Activated CD4-positive, alpha-beta T cell treated with anti-CD3 and anti-CD28 coated beads for 24 hours (primary cell): ENCODE measurements around the gene CFLAR.
"Not testable (repeated sequence)": the region's sequence is repeated elsewhere in the genome, so short reads cannot be mapped to it uniquely, and the experiment has no call there.

Experiments used
- DNase-seq, 2 donors: peaks; one replicate each; pipeline ENCODE4 v3.0.0-alpha.2; 2020; ENCODE audit warnings: low read depth in 2 of 2

Gene CFLAR

GRCh38 chr2:201182650-201183364, 66.8 kb downstream of the CFLAR start, which contains the start of gene CASP10:
Gene CASP10 (plus strand): TSS chr2:201183141. CDS start chr2:201185778, 2,637 bp downstream.
- DNase-seq: no peak

- no peak for DNase-seq
Observed at GRCh38 chr2:201183365-201183727, 67.4 kb downstream of the CFLAR start.

- DNase-seq: not testable (repeated sequence)
Observed at GRCh38 chr2:201183835-201184234, 67.9 kb downstream of the CFLAR start.

DNA sequence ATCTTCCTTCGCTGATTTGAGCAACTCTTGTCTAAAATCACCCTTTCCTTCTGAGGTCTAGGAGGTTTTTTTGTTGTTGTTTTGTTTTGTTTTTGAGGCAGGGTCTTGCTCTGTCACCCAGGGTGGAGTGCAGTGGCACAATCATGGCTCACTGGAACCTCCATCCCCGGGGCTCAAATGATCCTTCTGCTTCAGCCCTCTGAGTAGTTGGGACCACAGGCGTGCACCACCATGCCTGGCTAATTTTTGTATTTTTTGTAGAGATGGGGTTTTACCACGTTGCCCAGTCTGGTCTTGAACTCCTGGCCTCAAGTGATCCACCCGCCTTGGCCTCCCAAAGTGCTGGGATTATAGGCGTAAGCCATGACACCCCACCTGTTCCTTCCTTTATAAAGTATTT, 68.3 kb downstream of the CFLAR start:
- not testable (repeated sequence) for DNase-seq

DNA sequence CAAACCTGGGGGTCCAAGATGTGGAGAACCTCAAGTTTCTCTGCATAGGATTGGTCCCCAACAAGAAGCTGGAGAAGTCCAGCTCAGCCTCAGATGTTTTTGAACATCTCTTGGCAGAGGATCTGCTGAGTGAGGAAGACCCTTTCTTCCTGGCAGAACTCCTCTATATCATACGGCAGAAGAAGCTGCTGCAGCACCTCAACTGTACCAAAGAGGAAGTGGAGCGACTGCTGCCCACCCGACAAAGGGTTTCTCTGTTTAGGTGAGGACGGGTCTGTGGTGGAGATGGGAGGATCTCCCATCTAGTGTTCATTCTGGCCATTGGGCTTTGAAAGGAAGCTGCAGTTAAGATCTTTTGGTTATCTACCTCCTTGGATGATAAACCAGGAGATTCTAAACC, 69.9 kb downstream of the CFLAR start:
- no peak for DNase-seq

GRCh38 chr2:201186982-201187381, 71.0 kb downstream of the CFLAR start:
- no peak for DNase-seq

DNA sequence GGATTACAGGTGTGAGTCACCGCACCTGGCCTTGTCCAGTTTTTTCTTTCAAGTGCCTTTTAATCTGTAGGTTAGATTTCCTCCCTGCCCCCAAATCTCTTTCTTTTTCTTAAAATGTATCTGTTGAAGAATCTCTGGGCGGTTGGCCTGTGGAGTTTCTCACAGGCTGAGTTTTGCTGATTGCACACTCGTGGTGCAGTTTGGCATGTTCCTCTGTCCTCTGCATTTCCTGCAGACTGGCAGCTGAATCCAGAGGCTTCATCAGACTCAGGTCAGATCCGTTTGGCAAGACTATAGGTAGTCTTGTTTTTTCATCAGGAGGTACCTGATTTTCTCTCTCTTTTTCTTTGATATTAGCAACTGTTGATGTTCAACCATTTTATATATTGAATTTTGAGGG, 72.5 kb downstream of the CFLAR start:
- DNase-seq: no peak

DNA sequence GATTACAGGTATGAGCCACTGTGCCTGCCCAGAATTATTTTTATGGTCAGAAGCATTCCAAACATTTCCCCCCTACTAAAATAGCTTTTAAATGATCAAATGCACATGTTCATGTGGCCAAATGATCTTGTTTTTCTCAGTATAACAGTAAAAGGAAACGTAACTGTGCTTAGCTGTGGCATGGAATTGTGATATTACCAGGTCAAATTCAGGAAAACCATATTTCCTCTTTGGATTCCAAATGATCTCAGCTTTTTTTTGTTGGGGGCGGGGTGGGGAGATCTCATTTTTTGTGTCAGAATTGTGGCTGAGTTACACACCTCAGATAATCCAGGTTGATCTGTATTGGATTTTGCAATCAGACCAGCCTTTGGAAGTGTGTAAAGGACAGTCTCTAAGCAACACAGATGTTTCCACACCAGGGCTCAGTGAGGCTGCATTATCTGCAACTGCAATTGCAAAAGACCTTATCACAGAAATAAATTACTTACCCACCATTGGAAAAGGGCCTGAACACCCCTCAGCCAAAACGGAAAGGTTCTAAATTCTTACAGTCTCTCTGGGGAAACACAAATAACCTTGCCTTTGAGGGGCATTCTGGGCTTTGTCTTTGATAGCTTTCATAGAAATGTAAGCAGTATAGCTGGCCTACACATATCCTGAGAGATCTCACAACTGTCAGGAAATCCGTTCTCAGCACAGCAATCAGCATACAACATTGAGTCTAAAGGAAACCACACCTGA, 75.3 kb downstream of the CFLAR start:
- no peak for DNase-seq

DNA sequence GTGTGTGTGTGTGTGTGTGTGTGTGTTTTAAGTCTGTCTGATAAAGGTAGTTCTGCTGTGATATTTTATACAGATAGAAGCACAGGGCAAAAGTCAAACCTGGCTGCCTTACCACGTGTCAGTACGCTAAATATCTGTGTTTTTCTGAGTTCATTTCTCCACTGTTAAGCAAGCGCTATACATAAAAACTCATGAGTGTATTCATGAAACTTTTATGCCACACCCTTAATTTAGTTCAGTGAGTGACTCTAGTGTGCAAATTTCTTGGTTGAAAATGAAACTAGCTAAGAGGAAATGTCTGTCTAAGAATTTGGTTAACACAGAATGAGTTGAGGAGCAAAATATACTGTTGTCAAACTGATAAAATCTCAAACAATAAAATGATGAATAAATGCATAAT, 78.1 kb downstream of the CFLAR start:
- no peak for DNase-seq

- no peak for DNase-seq
Observed at GRCh38 chr2:201195331-201195730, 79.4 kb downstream of the CFLAR start.

DNA sequence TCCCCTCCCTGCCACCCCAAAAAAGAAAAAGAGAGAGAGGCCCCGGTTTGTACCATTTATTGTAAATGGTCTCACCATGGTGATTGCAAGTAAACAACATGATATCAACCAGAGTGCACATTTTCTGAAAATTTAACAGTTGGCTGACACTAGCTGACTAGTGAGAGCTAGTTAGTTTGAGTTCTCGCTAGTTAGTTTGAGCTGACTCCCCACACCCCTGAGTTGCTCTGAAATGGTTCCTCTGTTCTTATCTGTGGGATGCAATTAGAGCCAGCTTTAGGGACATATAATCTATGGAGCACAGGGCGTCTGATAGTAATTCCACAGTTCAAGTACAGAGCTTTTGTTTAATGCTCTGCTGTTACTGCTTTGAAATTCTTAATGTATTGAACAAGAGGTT, 80.0 kb downstream of the CFLAR start:
- DNase-seq: no peak

DNA sequence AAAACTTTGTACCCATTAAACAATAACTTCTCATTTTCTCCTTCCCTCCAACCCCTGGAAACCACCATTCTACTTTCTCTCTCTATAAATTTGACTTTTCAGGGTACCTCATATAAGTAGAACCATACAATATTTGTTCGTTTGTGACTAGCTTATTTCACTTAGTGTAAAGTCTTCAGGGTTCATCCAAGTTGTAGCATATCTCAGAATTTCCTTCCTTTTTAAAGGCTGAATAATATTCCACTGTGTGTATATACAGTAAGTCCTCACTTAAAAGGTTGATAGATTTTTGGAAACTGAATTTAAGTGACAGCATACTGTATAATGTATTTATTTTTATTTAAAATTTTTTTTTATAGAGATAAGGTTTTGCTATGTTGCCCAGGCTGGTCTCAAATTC, 80.8 kb downstream of the CFLAR start:
- DNase-seq: no peak

- DNase-seq: no peak
Observed at GRCh38 chr2:201197781-201198180, 81.8 kb downstream of the CFLAR start.

DNA sequence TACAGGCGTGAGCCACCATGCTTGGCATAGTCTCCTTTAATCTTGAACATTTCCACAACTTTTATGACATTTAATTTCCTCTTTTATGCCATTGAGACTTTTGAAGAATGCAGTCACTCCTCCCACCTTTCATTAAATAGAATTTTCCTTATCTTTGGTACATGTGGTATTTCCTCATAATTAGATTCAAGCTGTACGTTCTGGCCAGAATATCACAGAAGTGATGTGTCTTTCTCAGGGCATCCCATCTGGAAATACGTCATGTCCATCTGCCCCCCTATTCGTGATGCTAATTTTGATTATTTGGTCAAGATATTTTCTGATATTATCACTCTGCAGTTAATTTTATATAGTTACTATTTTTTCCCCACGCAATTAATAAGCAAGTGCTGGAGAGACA, 83.9 kb downstream of the CFLAR start:
- DNase-seq: no peak

DNA sequence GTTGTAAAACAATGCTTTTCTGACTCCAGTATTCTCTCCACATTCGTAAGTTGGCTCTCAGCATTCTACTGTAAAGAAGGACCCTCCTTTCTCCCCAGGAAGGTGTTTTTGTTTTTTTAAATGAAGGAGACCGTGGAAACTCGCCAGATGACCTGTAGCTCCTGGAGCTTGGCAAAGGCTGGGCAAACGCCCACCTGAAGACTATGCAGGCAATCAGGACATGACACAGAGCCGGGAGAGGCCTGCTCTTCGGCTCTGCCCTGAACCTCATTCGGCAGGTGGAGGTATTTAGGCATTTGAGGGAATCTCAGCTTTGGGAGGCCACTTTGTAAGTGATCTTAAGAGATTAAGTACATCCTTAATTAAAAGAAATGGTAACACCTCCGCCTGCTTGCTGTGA, 84.4 kb downstream of the CFLAR start:
- no peak for DNase-seq

DNA sequence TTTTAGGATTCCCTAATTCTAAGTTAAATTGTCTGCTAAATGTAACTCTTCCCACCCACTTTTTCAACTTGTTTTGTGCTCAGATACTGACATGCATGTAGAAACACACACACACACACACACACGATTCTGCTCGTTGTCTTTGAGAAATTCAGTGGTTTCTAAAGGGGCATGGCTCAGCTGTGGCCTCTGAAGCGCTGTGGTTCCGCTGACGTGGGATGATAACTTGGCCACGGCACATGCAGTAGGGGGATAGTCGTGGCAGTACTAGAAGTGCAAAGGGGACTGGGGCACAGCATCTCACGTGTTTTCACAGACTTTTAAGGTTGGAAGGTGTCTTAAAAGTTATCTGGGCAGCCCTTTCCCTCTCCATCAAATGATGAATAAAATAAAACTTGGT, 85.4 kb downstream of the CFLAR start:
- no peak for DNase-seq

GRCh38 chr2:201203916-201204654, 88.1 kb downstream of the CFLAR start:
- no peak for DNase-seq

GRCh38 chr2:201204655-201205514, 88.9 kb downstream of the CFLAR start:
- DNase-seq: no peak

DNA sequence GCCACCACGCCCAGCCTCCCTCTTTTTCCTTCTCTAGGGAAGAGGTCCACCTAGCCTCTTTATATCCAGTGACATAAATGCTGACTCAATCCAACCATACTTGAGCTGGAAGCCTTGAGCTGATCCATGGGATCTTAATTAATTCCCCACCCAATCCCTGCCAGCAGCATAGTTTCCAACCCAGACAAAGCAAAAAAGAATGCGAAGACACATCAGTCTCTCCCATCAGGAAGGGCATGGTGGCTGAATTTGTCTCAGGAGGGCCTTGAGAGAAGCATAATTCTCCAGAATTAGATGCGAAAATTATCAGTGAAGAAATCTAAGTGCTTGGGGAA, 89.5 kb downstream of the CFLAR start:
- DNase-seq: no peak

DNA sequence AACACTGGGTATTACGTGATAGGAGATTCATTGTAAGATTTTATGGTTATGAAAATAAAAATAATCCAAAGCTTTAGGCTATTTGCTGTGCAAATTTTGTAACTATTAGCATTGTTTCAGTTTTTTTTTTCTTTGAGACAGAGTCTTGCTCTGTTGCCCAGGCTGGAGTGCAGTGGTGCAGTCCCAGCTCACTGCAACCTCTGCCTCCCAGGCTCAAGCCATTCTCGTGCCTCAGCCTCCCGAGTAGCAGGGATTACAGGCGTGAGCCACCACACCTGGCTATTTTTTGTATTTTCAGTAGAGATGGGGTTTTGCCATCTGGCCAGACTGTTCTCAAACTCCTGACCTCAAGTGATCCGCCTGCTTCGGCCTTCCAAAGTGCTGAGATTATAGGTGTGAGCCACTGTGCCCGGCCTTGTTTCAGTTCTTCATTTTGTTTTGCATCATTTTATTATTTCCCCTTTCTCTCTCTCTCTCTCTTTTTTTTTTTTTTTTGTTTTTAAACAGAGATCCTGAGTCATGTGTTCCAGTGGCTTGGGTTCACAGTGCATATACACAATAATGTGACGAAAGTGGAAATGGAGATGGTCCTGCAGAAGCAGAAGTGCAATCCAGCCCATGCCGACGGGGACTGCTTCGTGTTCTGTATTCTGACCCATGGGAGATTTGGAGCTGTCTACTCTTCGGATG, 92.7 kb downstream of the CFLAR start:
- DNase-seq: no peak

GRCh38 chr2:201215963-201216362, 100.0 kb downstream of the CFLAR start:
- DNase-seq: no peak
